DMS53 (cell line): Measurements from ENCODE around the gene NUDT16L1.
A peak's percentile ranks its signal among the peaks of the same experiment; 100 is the strongest.
"Not testable (repeated sequence)": the region's sequence is repeated elsewhere in the genome, so short reads cannot be mapped to it uniquely, and the experiment has no call there.

Experiments used
- DNase-seq: peaks from one replicate; lab custom pipeline; 2025; lab: John Stamatoyannopoulos, UW

NUDT16L1 gene

GRCh38 chr16:4723071-4723767 is 29.9 kb downstream of the NUDT16L1 start:
- no peak for DNase-seq

DNA sequence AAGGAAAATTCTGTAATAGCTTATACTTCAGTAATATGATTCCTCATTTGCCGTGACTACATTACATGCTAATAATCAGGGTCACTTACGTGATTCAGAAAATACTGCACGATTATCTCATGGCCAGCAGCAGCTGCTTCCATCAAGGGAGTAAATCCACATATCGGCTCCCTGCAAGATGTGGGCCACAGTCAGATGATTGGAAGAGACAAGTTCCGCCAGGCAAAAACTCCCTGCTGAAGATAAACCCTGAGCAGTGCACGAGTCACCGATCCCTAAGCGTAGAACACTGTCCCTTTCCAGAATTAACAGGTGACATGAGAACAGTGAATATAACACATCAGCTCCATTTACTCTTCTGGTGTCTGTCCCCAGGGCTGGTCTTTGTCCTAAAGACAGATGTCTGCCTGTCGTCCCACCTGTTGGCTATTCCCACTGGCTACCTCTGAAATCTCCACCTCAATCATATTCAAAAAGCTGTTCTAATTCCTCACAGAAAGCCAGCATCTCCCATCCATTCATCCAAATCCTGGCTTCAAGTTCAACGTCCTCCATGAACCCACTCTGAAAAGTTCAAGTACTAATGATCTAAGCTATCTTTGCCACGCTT is 31.4 kb downstream of the NUDT16L1 start:
- no peak for DNase-seq

DNA sequence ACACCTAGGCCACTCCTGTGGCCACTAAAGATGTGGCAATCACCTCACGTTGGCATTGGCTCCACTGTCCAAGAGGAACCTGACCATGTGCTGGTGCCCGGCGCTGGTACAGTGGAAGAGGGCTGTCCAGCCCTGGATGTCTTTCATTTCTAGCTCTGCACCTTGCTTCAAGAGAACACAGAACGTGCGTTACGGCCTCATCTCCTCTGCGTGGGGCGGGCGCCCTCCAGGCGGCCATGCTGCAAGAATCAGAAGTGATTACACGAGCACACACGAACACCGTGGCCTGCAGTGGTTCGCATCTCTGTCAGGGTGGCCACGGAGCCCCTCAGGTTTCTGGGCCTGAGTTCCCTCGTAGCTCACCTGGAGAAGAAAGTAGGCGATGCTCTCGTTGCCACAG is 33.3 kb downstream of the NUDT16L1 start:
- DNase-seq, result no peak

- no peak for DNase-seq
These were observed 35.3 kb downstream of the NUDT16L1 start for GRCh38 chr16:4728676-4729075.

DNA sequence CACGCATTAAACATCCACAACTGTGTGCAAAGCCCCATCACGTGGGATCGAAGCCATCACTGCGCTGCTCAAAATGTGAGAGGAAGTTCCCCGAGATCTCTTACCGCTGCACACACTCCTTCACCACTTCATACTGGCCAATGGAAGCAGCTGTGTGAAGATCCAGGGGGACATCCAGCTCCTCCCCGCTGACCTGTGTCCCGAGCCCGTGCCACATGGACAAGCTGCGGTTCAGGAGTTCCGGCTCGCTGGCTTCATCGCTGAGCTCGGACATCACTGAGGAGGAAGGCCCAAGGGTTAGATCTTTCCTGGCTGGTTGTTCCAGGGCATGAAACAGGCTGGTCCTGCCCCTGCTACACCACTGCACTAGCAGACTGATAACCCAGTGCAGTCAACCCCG is 36.5 kb downstream of the NUDT16L1 start:
- no peak for DNase-seq

DNA sequence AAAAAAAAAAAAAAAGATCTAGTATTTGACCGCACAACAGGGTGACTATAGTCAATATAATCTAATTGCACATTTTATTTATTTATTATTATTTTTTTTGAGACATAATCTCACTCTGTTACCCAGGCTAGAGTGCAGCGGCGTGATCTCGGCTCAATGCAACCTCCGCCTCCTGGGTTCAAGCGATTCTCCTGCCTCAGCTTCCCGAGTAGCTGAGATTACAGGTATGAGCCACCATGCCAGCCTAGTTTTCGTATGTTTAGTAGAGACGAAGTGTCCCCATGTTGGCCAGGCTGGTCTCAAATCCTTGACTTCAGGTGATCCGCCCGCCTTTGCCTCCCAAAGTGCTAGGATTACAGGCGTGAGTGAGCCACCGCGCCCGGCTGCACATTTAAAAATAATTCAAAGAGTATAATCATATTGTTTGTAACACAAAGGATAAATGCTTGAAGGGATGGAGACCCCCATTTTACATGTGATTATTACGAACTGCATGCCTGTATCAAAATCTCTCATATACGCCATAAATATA is 39.9 kb downstream of the NUDT16L1 start:
- peak; percentile 38 for DNase-seq

DNA sequence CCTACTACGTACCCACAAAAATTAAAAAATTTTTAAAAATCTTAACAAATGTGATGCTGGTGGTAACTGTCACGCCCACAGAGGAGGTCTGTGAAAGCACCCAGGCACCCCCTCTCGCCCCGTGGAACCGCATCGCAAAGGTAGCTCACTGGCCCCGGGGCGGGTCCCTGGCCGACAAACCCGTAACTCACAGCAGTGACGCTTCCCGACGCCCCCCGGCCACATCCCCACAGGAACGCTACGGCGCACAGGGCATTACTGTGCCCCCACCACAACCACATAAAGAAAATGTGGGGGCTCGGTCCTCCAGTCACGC is 40.3 kb downstream of the NUDT16L1 start:
- DNase-seq, result peak; percentile 52

DNA sequence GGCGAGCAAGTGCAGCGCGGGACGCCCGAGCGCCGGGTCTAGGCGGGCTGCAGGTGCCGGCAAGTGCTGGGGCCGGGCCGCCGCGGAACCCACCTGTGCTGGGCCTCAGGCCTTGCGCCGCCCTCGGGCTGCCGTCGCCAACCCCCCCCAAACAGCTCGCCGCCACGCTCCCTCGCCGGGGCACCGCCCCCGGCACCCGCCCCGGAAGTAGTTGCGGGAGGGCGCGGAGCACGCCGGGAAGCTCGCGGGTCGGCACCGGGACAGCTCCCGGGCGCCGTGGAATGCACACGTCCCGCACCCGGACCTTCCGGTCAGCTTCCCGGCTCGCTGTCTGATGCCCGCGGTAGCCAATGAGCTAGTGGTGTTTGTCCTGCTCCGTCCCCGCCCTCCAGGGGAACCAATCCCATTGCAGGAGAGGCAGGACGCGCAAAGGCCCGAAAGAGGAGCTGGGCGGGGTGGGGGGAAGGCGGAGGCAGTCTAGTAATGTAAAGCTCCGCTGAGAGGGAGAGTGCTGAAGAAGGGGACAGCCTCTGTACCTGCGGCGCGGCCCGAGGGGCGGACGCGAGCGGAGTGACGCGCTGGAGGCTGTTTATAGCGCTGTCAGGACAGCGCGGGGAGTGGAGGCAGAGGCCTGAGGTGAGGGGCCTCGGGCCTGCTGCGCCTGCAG is 40.8 kb downstream of the NUDT16L1 start, which contains the start of the genes ANKS3 and DNAAF8:
Gene ANKS3, minus strand, starts transcription at position 209 of the 667 bp plus-strand sequence. CDS start 4,122 bp downstream, outside the sequence.
Gene DNAAF8, plus strand, starts transcription at position 475 of the 667 bp plus-strand sequence. CDS start 1,978 bp downstream, outside the sequence.
- DNase-seq, result peak; percentile 97

DNA sequence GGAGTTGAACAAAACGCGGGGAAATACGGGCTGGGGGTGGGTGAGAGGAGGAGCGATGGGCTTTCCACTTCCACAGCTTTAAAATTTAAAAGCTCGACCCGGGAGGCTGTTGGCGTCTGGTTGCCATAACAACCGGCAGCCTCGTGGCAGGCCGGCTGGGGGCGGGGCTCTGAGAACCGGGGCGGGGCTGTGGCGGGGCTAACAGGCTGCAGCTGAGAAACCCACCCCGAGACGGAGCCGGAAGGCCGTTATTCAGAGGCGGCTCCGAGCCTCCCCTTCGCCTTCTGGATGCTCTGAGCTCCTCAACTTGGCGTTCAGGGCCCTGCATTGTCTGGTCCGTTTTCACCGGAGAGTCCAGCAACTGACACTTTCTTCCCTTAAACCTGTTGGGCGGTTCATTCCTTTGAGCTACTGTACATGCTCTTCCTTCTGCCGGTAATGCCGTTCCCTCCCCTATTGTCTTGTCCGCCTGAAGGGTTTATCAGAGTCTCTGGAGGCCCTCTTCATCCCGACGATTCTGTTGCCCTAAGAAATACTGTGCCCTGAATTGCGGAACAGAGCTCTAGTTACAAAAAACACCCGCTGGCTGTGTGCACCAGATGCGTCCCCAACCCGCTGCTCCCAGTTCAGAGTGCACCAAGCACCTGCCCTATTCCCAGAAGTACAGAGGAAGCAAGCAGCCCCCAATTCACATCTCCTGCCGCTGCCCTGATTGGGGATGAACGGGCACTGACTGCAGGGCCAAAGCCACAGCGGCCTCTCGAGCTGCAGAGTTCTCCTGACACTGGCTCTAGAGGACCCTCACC is 41.6 kb downstream of the NUDT16L1 start:
- DNase-seq, result peak; percentile 84

DNA sequence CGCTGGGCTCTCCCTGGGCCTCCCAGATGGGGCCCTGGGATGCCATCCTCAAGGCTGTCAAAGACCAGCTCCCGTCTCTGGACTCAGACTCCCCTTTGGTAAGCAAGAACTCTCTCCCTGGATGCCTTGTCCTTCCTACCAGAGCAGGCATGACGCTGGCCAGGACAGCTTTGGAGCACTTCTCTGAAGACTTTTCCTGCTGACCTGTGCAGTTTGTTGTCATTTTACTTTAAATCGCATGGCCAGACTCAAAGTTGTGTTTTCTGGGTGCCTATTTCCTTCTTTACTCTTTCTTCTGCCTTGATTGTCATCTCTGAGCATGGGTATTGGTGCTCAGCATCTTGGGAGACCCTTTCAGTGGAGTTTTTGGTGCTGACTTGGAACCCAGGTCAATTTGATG is 43.2 kb downstream of the NUDT16L1 start:
- DNase-seq, result no peak

DNA sequence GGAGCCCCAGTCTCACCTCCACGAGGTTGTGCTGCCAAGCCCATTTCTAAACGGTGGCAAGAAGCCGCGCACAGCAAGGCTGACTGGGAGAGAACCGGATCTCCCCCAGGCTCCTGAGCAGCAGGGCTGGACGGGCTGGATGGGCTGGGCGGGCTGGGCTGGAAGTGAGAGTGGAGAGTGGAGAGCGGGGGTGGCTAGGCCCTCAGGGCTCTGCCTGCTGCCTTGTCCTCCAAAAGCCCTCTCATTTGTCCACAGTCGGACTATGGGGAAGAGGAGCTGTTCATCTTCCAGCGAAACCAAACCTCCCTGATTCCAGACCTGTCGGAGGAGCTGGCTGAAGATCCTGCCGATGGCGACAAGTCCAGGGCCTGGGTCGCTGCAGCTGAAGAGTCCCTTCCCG is 44.2 kb downstream of the NUDT16L1 start:
- DNase-seq, result no peak

GRCh38 chr16:4738370-4738769 is 45.0 kb downstream of the NUDT16L1 start:
- not testable (repeated sequence) for DNase-seq

GRCh38 chr16:4743226-4743878 is 50.0 kb downstream of the NUDT16L1 start:
- DNase-seq, result no peak

- DNase-seq, result no peak
These were observed 51.4 kb downstream of the NUDT16L1 start for GRCh38 chr16:4744555-4745273.

GRCh38 chr16:4745274-4745569 is 51.9 kb downstream of the NUDT16L1 start:
- no peak for DNase-seq
